ENCODE data around the gene TFCP2L1. TPM values are rescaled to one million over a fixed set of nuclear protein-coding genes. Genes with fewer than 3 reads are reported as not detected.

The TFCP2L1 gene
- total RNA-seq, 1 experiment from 2014 or later, result 18.4 TPM

- Mint-ChIP-seq H3K9me3 (ENCODE audit: unreplicated experiment) (no peaks in the 10 kb centered on the region), H3K36me3 (ENCODE audit: insufficient read depth, unreplicated experiment) (no peaks in the 10 kb centered on the region), H3K4me3 (ENCODE audit: unreplicated experiment) (no peak overlapping the region), H3K27me3 (ENCODE audit: insufficient read depth, unreplicated experiment) (peaks cover 14% of the 10 kb centered on the region), H3K4me1 (ENCODE audit: low read depth, unreplicated experiment) (no peaks in the 10 kb centered on the region), H3K27ac (ENCODE audit: unreplicated experiment) (no peak overlapping the region)
- POLR2A ChIA-PET, result no interaction called here
- no peaks in the 10 kb centered on the region for H3K36me3 ChIP-seq (ENCODE audit: control insufficient read depth, insufficient read depth, low read length)
- H3K9me3 ChIP-seq, result peaks cover 5% of the 10 kb centered on the region; the same call in 1 of the 2 replicates
- CTCF ChIA-PET, result no interaction called here
- TF ChIP-seq CTCF (IDR thresholded peaks at IDR 0.05; ENCODE audit: insufficient read depth in 1 of 2, low read depth in 1 of 2, low read length in 1 of 2, severe bottlenecking in 1 of 2, unreplicated experiment in 1 of 2), result no peak
- no peak overlapping the region for H3K4me3 ChIP-seq (ENCODE audit: low read depth, low read length)
- intact Hi-C loops (cut with micrococcal nuclease; ENCODE audit: unreplicated experiment), result no loop called here
- no peak for DNase-seq
- BruUV-seq (replicated peaks), result no TSS peak
- H3K27me3 ChIP-seq (replicated peaks; ENCODE audit: control insufficient read depth, insufficient read depth, low read length), result no peaks in the 10 kb centered on the region; the same call in 1 of the 2 replicates
- H3K4me1 ChIP-seq, result no peaks in the 10 kb centered on the region
Measured at GRCh38 chr2:121309323-121309722, 24.3 kb upstream of the TFCP2L1 start.

- H3K4me3 Mint-ChIP-seq (ENCODE audit: unreplicated experiment), result no peak overlapping the region
- no peak for TF ChIP-seq CTCF (IDR thresholded peaks at IDR 0.05; ENCODE audit: insufficient read depth in 1 of 2, low read depth in 1 of 2, low read length in 1 of 2, severe bottlenecking in 1 of 2, unreplicated experiment in 1 of 2)
- peaks cover 14% of the 10 kb centered on the region for H3K27me3 Mint-ChIP-seq (ENCODE audit: insufficient read depth, unreplicated experiment)
- no TSS peak for BruUV-seq (replicated peaks)
- no peak for DNase-seq
- no peaks in the 10 kb centered on the region for H3K4me1 Mint-ChIP-seq (ENCODE audit: low read depth, unreplicated experiment)
- ChIA-PET CTCF (no interaction called here), POLR2A (no interaction called here)
- no peak overlapping the region for H3K27ac Mint-ChIP-seq (ENCODE audit: unreplicated experiment)
- Histone ChIP-seq H3K4me1 (no peaks in the 10 kb centered on the region), H3K36me3 (ENCODE audit: control insufficient read depth, insufficient read depth, low read length) (no peaks in the 10 kb centered on the region), H3K9me3 (no peaks in the 10 kb centered on the region), H3K4me3 (ENCODE audit: low read depth, low read length) (no peak overlapping the region), H3K27me3 (replicated peaks; ENCODE audit: control insufficient read depth, insufficient read depth, low read length) (no peaks in the 10 kb centered on the region; the same call in 1 of the 2 replicates)
- no peaks in the 10 kb centered on the region for H3K36me3 Mint-ChIP-seq (ENCODE audit: insufficient read depth, unreplicated experiment)
- intact Hi-C loops (cut with micrococcal nuclease; ENCODE audit: unreplicated experiment), result no loop called here
- no peaks in the 10 kb centered on the region for H3K9me3 Mint-ChIP-seq (ENCODE audit: unreplicated experiment)
Measured at GRCh38 chr2:121307048-121307447, 22.0 kb upstream of the TFCP2L1 start.

- H3K36me3 Mint-ChIP-seq (ENCODE audit: insufficient read depth, unreplicated experiment), result no peaks in the 10 kb centered on the region
- H3K4me1 ChIP-seq, result no peaks in the 10 kb centered on the region
- H3K27me3 Mint-ChIP-seq (ENCODE audit: insufficient read depth, unreplicated experiment), result peaks cover 15% of the 10 kb centered on the region
Measured at GRCh38 chr2:121304941-121305340, 19.9 kb upstream of the TFCP2L1 start.

More at GRCh38 chr2:121304941-121305340, 19.9 kb upstream of the TFCP2L1 start:
- Mint-ChIP-seq H3K9me3 (ENCODE audit: unreplicated experiment) (no peaks in the 10 kb centered on the region), H3K4me1 (ENCODE audit: low read depth, unreplicated experiment) (no peaks in the 10 kb centered on the region), H3K27ac (ENCODE audit: unreplicated experiment) (no peak overlapping the region), H3K4me3 (ENCODE audit: unreplicated experiment) (no peak overlapping the region)
- no peak for DNase-seq
- Histone ChIP-seq H3K27me3 (replicated peaks; ENCODE audit: control insufficient read depth, insufficient read depth, low read length) (no peaks in the 10 kb centered on the region), H3K4me3 (ENCODE audit: low read depth, low read length) (no peak overlapping the region), H3K9me3 (no peaks in the 10 kb centered on the region), H3K36me3 (ENCODE audit: control insufficient read depth, insufficient read depth, low read length) (no peaks in the 10 kb centered on the region)
- POLR2A ChIA-PET, result no interaction called here
- no TSS peak for BruUV-seq (replicated peaks)
- CTCF ChIA-PET, result no interaction called here
- intact Hi-C loops (cut with micrococcal nuclease; ENCODE audit: unreplicated experiment), result no loop called here
- no peak for TF ChIP-seq CTCF (IDR thresholded peaks at IDR 0.05; ENCODE audit: insufficient read depth in 1 of 2, low read depth in 1 of 2, low read length in 1 of 2, severe bottlenecking in 1 of 2, unreplicated experiment in 1 of 2)

All from Caco-2 (cell line).